Testis (tissue), 3 donors: ENCODE measurements around the gene NOS3. TPM values are rescaled to one million over a fixed set of nuclear protein-coding genes. Genes with fewer than 3 reads are reported as not detected.
"Not testable (repeated sequence)": the region's sequence is repeated elsewhere in the genome, so short reads cannot be mapped to it uniquely, and the experiment has no call there.

Experiments
- DNase-seq: peaks from one replicate; pipeline ENCODE4 v3.0.0-alpha.2; 2019
- H3K27ac ChIP-seq, 2 donors: fragments of 200-600 bp; sonication (generic); one replicate each; pipeline ENCODE4 v1.5.1; 2019
- H3K27me3 ChIP-seq: fragments of 200-600 bp; sonication (generic); one replicate; pipeline ENCODE4 v1.5.1; 2019
- H3K36me3 ChIP-seq: fragments of 200-600 bp; sonication (generic); one replicate; pipeline ENCODE4 v1.5.1; 2017; ENCODE audit warnings: low read depth; ENCODE audit errors: missing control alignments
- H3K4me1 ChIP-seq: fragments of 200-600 bp; sonication (generic); one replicate; pipeline ENCODE4 v1.5.1; 2019
- H3K4me3 ChIP-seq, 2 donors: fragments of 200-600 bp; sonication (generic); one replicate each; pipeline ENCODE4 v1.5.1; 2017 to 2019
- H3K9me3 ChIP-seq: fragments of 200-600 bp; sonication (generic); one replicate; pipeline ENCODE4 v1.5.1; 2017
- POLR2A ChIP-seq: fragments of 450-650 bp; IDR thresholded peaks from one replicate; pipeline ENCODE4 v1.6.1; 2017; ENCODE audit warnings: antibody characterized with exemption, mild to moderate bottlenecking, moderate library complexity
- WGBS, 2 donors: methylation state at CpG; one replicate each; pipeline ENCODE4 v1.1.5; 2018; 5-methylcytosine and 5-hydroxymethylcytosine counted together
- intact Hi-C: fragments of 100-400 bp; cut with DNase I; formaldehyde crosslinking; loops from one replicate; pipeline ENCODE4 v1.15.1; 2023; ENCODE audit warnings: low total_unique reads
- polyA plus RNA-seq: library from polyadenylated mRNA; stranded (reverse); fragments of 350-450 nt; fragmentation: Illumina TruSeq; extraction: RNeasy Lipid Tissue Mini Kit (QIAGEN cat#74804); gene quantifications from one replicate; pipeline ENCODE4 v1.2.3, GENCODE V29; 2014; ENCODE audit warnings: low read depth, low replicate concordance; ENCODE audit not compliant: insufficient read depth
- total RNA-seq, 2 donors: library from RNA; depleted of rRNA; stranded (reverse); fragments of >200 nt; gene quantifications; one replicate each; pipeline ENCODE4 v1.2.3, GENCODE V29; 2016
- TF ChIP-seq, protein P1 (sequence below), 3 experiments: fragments of 450-650 bp in 2 of 3; fragments of 200-600 bp in 1 of 3; sonication (generic) in 1 of 3; IDR thresholded peaks; one replicate each; pipeline ENCODE4 v1.5.1; 2016 to 2019; ENCODE audit warnings: antibody characterized with exemption in 3 of 3, mild to moderate bottlenecking in 2 of 3, moderate library complexity in 1 of 3

The NOS3 gene
- total and polyA plus RNA-seq, 3 donors from 2014 or later: 19.5 to 36.6 (median 25.0) TPM

DNA sequence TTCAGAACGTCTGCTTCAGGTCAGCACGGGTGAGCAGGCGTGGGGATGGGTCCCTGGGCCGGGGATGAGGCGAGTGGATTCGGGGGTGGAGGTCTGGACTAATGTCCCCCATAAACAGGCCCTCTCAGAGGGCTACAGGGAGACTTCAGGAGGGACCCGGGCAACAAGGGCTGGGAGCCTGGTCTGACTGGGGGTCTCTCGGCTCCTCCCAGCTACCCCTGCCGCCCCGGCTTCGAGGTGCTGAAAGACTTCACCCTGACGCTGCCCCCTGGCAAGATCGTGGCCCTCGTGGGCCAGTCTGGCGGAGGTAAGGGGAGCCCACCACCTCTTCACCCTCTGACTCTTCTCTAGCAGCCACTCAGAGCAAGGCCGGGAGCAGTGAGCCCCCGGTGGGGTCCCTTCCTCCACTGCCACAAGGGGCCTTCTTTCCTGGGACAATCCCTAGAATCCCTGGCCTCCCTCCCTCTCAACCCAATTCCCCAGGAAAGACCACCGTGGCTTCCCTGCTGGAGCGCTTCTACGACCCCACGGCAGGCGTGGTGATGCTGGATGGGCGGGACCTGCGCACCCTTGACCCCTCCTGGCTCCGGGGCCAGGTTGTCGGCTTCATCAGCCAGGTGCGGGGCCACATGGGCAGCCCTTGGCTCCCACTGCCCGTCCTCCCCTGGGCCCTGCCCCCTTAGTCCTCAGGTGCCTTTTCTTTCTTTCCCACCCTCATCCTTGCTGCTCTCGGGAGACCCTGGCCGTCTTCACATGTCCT lies 50.0 kb downstream of the NOS3 start:
- peaks cover 19% of the 10 kb centered on the region for H3K4me1 ChIP-seq
- no peaks in the 10 kb centered on the region for H3K27me3 ChIP-seq
- no peak overlapping the region for H3K4me3 ChIP-seq
- no peaks in the 10 kb centered on the region for H3K9me3 ChIP-seq
- no peak overlapping the region for H3K27ac ChIP-seq
- no peak for DNase-seq
- TF ChIP-seq POLR2A: no peak
- TF ChIP-seq, protein P1, sequence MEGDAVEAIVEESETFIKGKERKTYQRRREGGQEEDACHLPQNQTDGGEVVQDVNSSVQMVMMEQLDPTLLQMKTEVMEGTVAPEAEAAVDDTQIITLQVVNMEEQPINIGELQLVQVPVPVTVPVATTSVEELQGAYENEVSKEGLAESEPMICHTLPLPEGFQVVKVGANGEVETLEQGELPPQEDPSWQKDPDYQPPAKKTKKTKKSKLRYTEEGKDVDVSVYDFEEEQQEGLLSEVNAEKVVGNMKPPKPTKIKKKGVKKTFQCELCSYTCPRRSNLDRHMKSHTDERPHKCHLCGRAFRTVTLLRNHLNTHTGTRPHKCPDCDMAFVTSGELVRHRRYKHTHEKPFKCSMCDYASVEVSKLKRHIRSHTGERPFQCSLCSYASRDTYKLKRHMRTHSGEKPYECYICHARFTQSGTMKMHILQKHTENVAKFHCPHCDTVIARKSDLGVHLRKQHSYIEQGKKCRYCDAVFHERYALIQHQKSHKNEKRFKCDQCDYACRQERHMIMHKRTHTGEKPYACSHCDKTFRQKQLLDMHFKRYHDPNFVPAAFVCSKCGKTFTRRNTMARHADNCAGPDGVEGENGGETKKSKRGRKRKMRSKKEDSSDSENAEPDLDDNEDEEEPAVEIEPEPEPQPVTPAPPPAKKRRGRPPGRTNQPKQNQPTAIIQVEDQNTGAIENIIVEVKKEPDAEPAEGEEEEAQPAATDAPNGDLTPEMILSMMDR (IDR thresholded peaks at IDR 0.05): no peak
- no peaks in the 10 kb centered on the region for H3K36me3 ChIP-seq
- intact Hi-C loops: no loop called here
- 90 to 96% methylated on average over 11 to 30 of the region's 30 CpGs for WGBS, 2 donors

DNA sequence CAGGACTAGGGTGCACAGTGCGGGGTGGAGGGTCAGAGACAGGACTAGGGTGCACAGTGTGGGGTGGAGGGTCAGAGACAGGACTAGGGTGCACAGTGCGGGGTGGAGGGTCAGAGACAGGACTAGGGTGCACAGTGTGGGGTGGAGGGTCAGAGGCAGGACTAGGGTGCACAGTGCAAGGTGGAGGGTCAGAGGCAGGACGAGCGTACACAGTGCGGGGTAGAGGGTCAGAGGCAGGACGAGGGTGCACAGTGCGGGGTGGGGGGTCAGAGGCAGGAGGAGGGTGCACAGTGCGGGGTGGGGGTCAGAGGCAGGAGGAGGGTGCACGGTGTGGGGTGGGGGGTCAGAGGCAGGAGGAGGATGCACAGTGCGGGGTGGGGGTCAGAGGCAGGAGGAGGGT lies 52.6 kb downstream of the NOS3 start:
- WGBS, 2 donors: 91 to 94% methylated on average over 10 of the region's 10 CpGs

DNA sequence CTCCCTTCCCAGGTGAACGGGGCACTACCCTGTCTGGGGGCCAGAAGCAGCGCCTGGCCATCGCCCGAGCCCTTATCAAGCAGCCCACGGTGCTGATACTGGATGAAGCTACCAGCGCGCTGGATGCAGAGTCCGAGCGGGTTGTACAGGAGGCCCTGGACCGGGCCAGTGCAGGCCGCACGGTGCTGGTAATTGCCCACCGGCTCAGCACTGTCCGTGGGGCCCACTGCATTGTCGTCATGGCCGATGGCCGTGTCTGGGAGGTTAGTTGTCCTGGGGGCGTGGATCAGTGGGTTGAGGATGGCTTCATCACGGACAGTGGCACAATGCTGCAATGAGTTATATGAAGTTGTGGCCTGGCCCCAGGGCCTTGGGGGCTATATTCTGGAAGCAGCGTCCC lies 53.1 kb downstream of the NOS3 start:
- intact Hi-C loops: no loop called here
- no peak overlapping the region for H3K27ac ChIP-seq
- peaks cover 12% of the 10 kb centered on the region for H3K4me1 ChIP-seq
- TF ChIP-seq, protein P1 (IDR thresholded peaks at IDR 0.05): no peak
- no peak for TF ChIP-seq POLR2A
- H3K4me3 ChIP-seq: no peak overlapping the region
- 91 to 98% methylated on average over 9 to 19 of the region's 20 CpGs for WGBS, 2 donors
- no peaks in the 10 kb centered on the region for H3K9me3 ChIP-seq
- no peaks in the 10 kb centered on the region for H3K36me3 ChIP-seq
- DNase-seq: no peak
- H3K27me3 ChIP-seq: no peaks in the 10 kb centered on the region

More for the DNA sequence above, 52.6 kb downstream of the NOS3 start:
- H3K4me3 ChIP-seq, intact Hi-C loops, H3K27ac ChIP-seq, H3K36me3 ChIP-seq, H3K27me3 ChIP-seq, H3K9me3 ChIP-seq, DNase-seq: not testable (repeated sequence)
- H3K4me1 ChIP-seq: peaks cover 17% of the 10 kb centered on the region

DNA sequence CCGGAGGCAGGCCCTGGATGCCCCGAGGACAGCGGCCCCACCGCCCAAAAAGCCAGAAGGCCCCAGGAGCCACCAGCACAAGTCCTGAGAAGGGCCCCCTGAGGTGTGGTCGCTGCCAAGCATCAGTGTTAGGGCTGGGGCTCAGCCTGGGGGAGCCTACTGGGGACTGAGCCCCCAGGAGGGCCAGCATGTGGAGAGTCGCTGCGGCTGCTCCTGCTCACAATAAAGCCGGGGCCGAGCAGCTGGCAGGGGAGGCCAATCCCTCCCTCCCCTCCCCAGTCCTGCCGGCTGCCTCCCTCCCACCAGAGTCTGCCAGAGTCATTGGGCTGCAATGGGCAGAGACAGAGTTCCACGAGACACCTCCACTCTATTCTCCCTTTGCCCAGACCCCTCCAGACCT lies 54.4 kb downstream of the NOS3 start:
- intact Hi-C loops: no loop called here
- Histone ChIP-seq H3K27ac (no peak overlapping the region), H3K4me1 (no peaks in the 10 kb centered on the region), H3K36me3 (no peaks in the 10 kb centered on the region), H3K27me3 (no peaks in the 10 kb centered on the region), H3K4me3 (no peak overlapping the region), H3K9me3 (no peaks in the 10 kb centered on the region)
- no peak for DNase-seq
- TF ChIP-seq POLR2A: no peak
- TF ChIP-seq, protein P1 (IDR thresholded peaks at IDR 0.05): no peak
- 83 to 87% methylated on average over 3 to 11 of the region's 11 CpGs for WGBS, 2 donors

DNA sequence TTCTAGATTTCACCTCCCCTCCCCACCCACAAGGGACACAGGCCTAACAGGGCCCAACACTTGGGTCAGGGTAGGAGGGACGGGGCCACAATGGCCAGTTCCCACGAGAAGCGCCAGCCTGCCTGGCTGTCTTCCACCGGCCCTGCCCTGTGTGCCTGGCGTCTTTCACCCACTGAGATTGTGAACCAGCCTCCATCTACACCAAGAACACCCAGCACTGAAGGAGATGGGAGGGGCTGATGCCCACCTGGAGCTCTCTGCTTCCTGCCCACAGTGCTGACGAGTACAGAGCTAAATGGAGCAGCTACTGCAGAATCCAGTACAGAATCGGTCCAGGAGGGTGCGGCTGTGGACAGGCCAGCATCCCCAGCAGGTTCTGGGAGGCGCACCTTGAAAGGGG lies 55.1 kb downstream of the NOS3 start:
- no peak for DNase-seq
- H3K27me3 ChIP-seq: no peaks in the 10 kb centered on the region
- intact Hi-C loops: no loop called here
- H3K36me3 ChIP-seq: no peaks in the 10 kb centered on the region
- H3K4me1 ChIP-seq: no peaks in the 10 kb centered on the region
- no peak overlapping the region for H3K27ac ChIP-seq
- H3K4me3 ChIP-seq: no peak overlapping the region
- no peak for TF ChIP-seq POLR2A
- TF ChIP-seq, protein P1 (IDR thresholded peaks at IDR 0.05): no peak
- 85 to 88% methylated on average over 9 of the region's 9 CpGs for WGBS, 2 donors
- H3K9me3 ChIP-seq: no peaks in the 10 kb centered on the region
